Fibroblast of lung (primary cell): ENCODE results near the gene CGA. TPM values are rescaled to one million over a fixed set of nuclear protein-coding genes. Genes with fewer than 3 reads are reported as not detected.

Experiments
- DNase-seq, 2 donors: peaks; one replicate each; pipeline versions ENCODE4 v3.0.0 to v3.0.0-alpha.2; 2010; ENCODE audit warnings: low read depth in 2 of 2
- H2AFZ ChIP-seq: 2 replicates; pipeline ENCODE4 v1.5.1; 2012; ENCODE audit warnings: low read length, control low read depth, inconsistent platforms
- H3K27ac ChIP-seq: 2 replicates; pipeline ENCODE4 v1.5.1; 2011; ENCODE audit warnings: low read length, control low read depth; ENCODE audit not compliant: insufficient read depth
- H3K27me3 ChIP-seq: 2 replicates; pipeline ENCODE4 v1.5.1; 2011; ENCODE audit warnings: mild to moderate bottlenecking, low read length; ENCODE audit not compliant: control insufficient read depth, insufficient read depth
- H3K36me3 ChIP-seq: 2 replicates; pipeline ENCODE4 v1.5.1; 2011; ENCODE audit warnings: low read length; ENCODE audit not compliant: control insufficient read depth, insufficient read depth
- H3K4me1 ChIP-seq: 2 replicates; pipeline ENCODE4 v1.5.1; 2011; ENCODE audit warnings: low read length; ENCODE audit not compliant: control insufficient read depth, insufficient read depth; ENCODE audit errors: extremely low read depth
- H3K4me2 ChIP-seq: 2 replicates; pipeline ENCODE4 v1.5.1; 2011; ENCODE audit warnings: low read length, control low read depth; ENCODE audit not compliant: insufficient read depth; ENCODE audit errors: extremely low read depth
- H3K4me3 ChIP-seq, 4 experiments: fragments of 200-600 bp in 1 of 4; sonication (generic) in 1 of 4; replicated peaks in 1 of 4; 2 replicates each; pipeline ENCODE4 v1.5.1; 2011 to 2016; ENCODE audit warnings: low read length in 4 of 4, low read depth in 3 of 4, mild to moderate bottlenecking in 3 of 4, control low read depth in 2 of 4, inconsistent platforms in 1 of 4, mixed read lengths in 1 of 4; ENCODE audit not compliant: insufficient read depth in 1 of 4; ENCODE audit errors: control extremely low read depth in 1 of 4
- H3K79me2 ChIP-seq: 2 replicates; pipeline ENCODE4 v1.5.1; 2012; ENCODE audit warnings: mild to moderate bottlenecking, low read length, inconsistent platforms; ENCODE audit not compliant: control insufficient read depth, insufficient read depth
- H3K9ac ChIP-seq: 2 replicates; pipeline ENCODE4 v1.5.1; 2011; ENCODE audit warnings: mild to moderate bottlenecking, low read length, control low read depth; ENCODE audit not compliant: insufficient read depth
- H3K9me3 ChIP-seq: 2 replicates; pipeline ENCODE4 v1.5.1; 2012; ENCODE audit warnings: low read depth, low read length; ENCODE audit not compliant: control insufficient read depth, insufficient read depth
- H4K20me1 ChIP-seq: 2 replicates; pipeline ENCODE4 v1.5.1; 2011; ENCODE audit warnings: low read length; ENCODE audit not compliant: control insufficient read depth, insufficient read depth; ENCODE audit errors: extremely low read depth
- CTCF ChIP-seq, 2 donors: IDR thresholded peaks in 1 of 2; conservative IDR thresholded peaks in 1 of 2; 1 replicate in 1 of 2; 2 replicates in 1 of 2; pipeline ENCODE4 v1.5.1; 2011 to 2012; ENCODE audit warnings: low read length in 2 of 2, control low read depth in 1 of 2, inconsistent platforms in 1 of 2, low read depth in 1 of 2, mild to moderate bottlenecking in 1 of 2
- EZH2 ChIP-seq: IDR thresholded peaks from 2 replicates; pipeline ENCODE4 v1.5.1; 2012; ENCODE audit warnings: low read length, control low read depth, mild to moderate bottlenecking; ENCODE audit errors: missing control alignments
- polyA plus RNA-seq, 2 donors: library from polyadenylated mRNA; depleted of rRNA in 1 of 2; stranded (reverse) in 1 of 2; unstranded in 1 of 2; fragments of >200 nt; gene quantifications; 2 replicates each; pipeline ENCODE4 v1.2.1, GENCODE V29; 2011 to 2012; ENCODE audit warnings: missing spikeins in 1 of 2
- total RNA-seq: library from RNA; depleted of rRNA; stranded (reverse); fragments of >200 nt; gene quantifications from 2 replicates; pipeline ENCODE4 v1.2.1, GENCODE V29; 2014

CGA gene
- total and polyA plus RNA-seq, 2 donors (not counting 1 experiment from before 2014, with no cell fraction given), result 0.18 TPM; not detected in 1

DNA sequence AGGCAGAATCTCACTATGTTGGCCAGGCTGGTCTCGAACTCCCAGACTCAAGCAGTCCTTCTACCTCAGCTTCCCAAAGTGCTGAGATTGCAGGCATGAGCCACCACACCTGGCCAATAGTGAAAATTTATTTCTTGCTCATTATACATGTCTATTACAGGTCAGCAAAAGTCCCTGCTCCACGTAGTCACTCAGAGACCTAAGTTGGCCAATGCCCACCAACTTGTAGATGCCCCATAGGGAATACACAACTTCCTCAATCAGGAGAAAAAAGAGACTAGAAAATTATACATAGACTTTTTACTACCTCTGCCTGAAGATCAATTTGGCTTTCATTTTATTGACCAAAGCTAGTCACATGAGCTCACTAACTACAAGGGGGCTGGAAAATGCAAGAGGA lies 22.0 kb upstream of the CGA start:
- Histone ChIP-seq H3K79me2 (no peaks in the 10 kb centered on the region), H3K27ac (no peak overlapping the region), H3K27me3 (no peaks in the 10 kb centered on the region), H2AFZ (no peak overlapping the region), H3K4me1 (no peaks in the 10 kb centered on the region), H3K4me2 (no peak overlapping the region), H3K9ac (no peak overlapping the region), H3K4me3 (no peak overlapping the region), H4K20me1 (no peaks in the 10 kb centered on the region), H3K36me3 (no peaks in the 10 kb centered on the region), H3K9me3 (no peaks in the 10 kb centered on the region)
- TF ChIP-seq EZH2 (no peak), CTCF (conservative IDR thresholded peaks at IDR 0.05 in 1 of 2, IDR thresholded peaks at IDR 0.05 in 1 of 2; ENCODE audit: low read depth in 1 of 2, low read length in 2 of 2) (no peak)
- no peak for DNase-seq

DNA sequence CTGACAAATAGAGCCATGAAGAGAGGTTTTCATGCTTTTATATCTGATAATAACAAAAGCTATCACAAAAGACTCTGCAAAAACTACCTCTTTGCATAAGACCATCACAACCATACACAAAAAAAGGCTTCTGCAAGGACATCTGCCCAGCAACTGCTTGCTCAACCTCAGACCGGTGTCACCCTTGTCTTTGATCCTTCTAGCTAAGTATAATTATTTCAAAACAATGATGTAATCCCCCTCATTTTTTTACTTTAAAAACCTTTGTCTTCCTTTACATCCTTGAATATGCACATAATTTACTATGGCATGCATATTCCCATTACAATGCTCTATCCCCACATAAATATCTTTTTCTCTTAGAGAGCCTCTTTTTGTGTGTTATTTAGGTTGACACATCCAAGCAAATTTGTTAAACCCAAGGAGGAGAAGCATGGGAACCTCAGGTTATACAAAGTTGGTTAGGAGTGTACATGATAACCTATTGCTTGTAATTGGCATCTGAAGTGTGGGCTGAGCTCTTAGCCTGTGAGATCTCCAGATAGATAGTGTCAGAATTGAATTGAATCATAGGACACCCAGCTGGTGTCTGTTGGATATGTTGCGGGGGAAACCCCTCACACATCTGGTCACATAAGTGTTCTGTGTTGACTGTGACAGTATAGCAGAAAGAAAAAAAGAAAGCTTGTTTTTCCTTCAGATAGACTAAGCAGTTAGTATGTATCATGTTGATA lies 20.7 kb upstream of the CGA start:
- Histone ChIP-seq H3K79me2 (no peaks in the 10 kb centered on the region), H3K4me3 (no peak overlapping the region), H3K9me3 (no peaks in the 10 kb centered on the region), H3K27ac (no peak overlapping the region), H3K36me3 (no peaks in the 10 kb centered on the region), H3K9ac (no peak overlapping the region), H3K4me1 (no peaks in the 10 kb centered on the region), H4K20me1 (no peaks in the 10 kb centered on the region), H3K27me3 (no peaks in the 10 kb centered on the region), H3K4me2 (no peak overlapping the region), H2AFZ (no peak overlapping the region)
- DNase-seq, result no peak
- TF ChIP-seq CTCF (conservative IDR thresholded peaks at IDR 0.05 in 1 of 2, IDR thresholded peaks at IDR 0.05 in 1 of 2; ENCODE audit: low read depth in 1 of 2, low read length in 2 of 2) (no peak), EZH2 (no peak)

DNA sequence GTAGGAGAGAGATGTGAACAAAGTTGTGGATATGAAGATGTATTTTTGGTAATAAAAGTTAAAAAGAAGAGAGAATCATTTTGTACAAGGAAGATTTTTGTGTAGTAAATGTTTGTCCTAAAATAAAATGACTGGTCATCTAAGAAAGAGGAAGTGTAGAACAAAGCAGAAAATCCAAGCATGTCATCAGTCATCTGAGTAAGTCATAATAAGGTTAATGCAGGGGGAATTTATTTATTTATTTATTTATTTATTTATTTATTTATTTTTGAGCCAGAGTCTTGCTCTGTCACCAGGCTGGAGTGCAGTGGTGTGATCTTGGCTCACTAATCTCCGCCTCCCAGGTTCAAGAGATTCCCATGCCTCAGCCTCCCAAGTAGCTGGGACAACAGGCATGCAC lies 15.7 kb upstream of the CGA start:
- no peak overlapping the region for H2AFZ ChIP-seq
- no peak overlapping the region for H3K4me2 ChIP-seq
- no peaks in the 10 kb centered on the region for H3K27me3 ChIP-seq
- H4K20me1 ChIP-seq, result no peaks in the 10 kb centered on the region
- TF ChIP-seq EZH2 (no peak), CTCF (conservative IDR thresholded peaks at IDR 0.05 in 1 of 2, IDR thresholded peaks at IDR 0.05 in 1 of 2; ENCODE audit: low read depth in 1 of 2, low read length in 2 of 2) (no peak)
- no peak overlapping the region for H3K27ac ChIP-seq
- H3K9me3 ChIP-seq, result no peaks in the 10 kb centered on the region
- no peak overlapping the region for H3K4me3 ChIP-seq
- H3K4me1 ChIP-seq, result no peaks in the 10 kb centered on the region
- no peaks in the 10 kb centered on the region for H3K36me3 ChIP-seq
- no peaks in the 10 kb centered on the region for H3K79me2 ChIP-seq
- DNase-seq, result no peak
- no peak overlapping the region for H3K9ac ChIP-seq
